Esophagus squamous epithelium (tissue), 5 donors: ENCODE measurements around the gene RPEL1. TPM values are rescaled to one million over a fixed set of nuclear protein-coding genes. Genes with fewer than 3 reads are reported as not detected.

ENCODE experiments used
- DNase-seq: peaks from one replicate; lab custom pipeline; 2025; lab: John Stamatoyannopoulos, UW
- H3K27ac ChIP-seq, 4 donors: fragments of 200-600 bp; sonication (generic); one replicate each; pipeline ENCODE4 v1.5.1; 2016 to 2019; ENCODE audit warnings: mild to moderate bottlenecking in 1 of 4
- H3K27me3 ChIP-seq, 4 donors: fragments of 200-600 bp; sonication (generic); 1 replicate in 3 of 4; 2 replicates in 1 of 4; pipeline versions ENCODE4 v1.5.1 to v1.6.0; 2017 to 2021; ENCODE audit warnings: antibody characterized with exemption in 1 of 4
- H3K36me3 ChIP-seq, 3 donors: fragments of 200-600 bp; sonication (generic); one replicate each; pipeline ENCODE4 v1.5.1; 2016 to 2019
- H3K4me1 ChIP-seq, 3 donors: fragments of 200-600 bp; sonication (generic); one replicate each; pipeline ENCODE4 v1.5.1; 2017 to 2019
- H3K4me3 ChIP-seq, 4 donors: fragments of 200-600 bp; sonication (generic); 1 replicate in 3 of 4; 2 replicates in 1 of 4; pipeline ENCODE4 v1.5.1; 2016 to 2019; ENCODE audit warnings: mild to moderate bottlenecking in 2 of 4, moderate library complexity in 1 of 4
- H3K9me3 ChIP-seq, 3 donors: fragments of 200-600 bp; sonication (generic); one replicate each; pipeline ENCODE4 v1.5.1; 2016 to 2019
- CTCF ChIP-seq, 6 experiments: fragments of 450-650 bp in 4 of 6; fragments of 200-600 bp in 2 of 6; sonication (generic) in 2 of 6; IDR thresholded peaks; one replicate each; pipeline ENCODE4 v1.5.1; 2016 to 2019; ENCODE audit warnings: antibody characterized with exemption in 6 of 6, mild to moderate bottlenecking in 4 of 6, moderate library complexity in 4 of 6
- POLR2A ChIP-seq, 4 donors: fragments of 450-650 bp; IDR thresholded peaks; one replicate each; pipeline ENCODE4 v1.6.1; 2017; ENCODE audit warnings: antibody characterized with exemption in 4 of 4, mild to moderate bottlenecking in 4 of 4, moderate library complexity in 3 of 4
- WGBS, 2 donors: methylation state at CpG; one replicate each; pipeline ENCODE4 v1.1.5; 2018; 5-methylcytosine and 5-hydroxymethylcytosine counted together
- intact Hi-C: fragments of 100-400 bp; cut with DNase I; formaldehyde crosslinking; loops from one replicate; pipeline ENCODE4 v1.15.0; 2022
- total RNA-seq, 4 donors: library from RNA; depleted of rRNA; stranded (reverse); fragments of >200 nt; gene quantifications; one replicate each; pipeline ENCODE4 v1.1.0, GENCODE V29; 2016
- donor health status: DM: yes; HTN: yes; CAD: no.

RPEL1 gene
- total RNA-seq, 4 donors from 2014 or later: not detected

GRCh38 chr10:103276251-103276895 is 30.7 kb downstream of the RPEL1 start:
- TF ChIP-seq POLR2A (IDR thresholded peaks at IDR 0.05): no peak
- TF ChIP-seq CTCF (IDR thresholded peaks at IDR 0.05): no peak
- no peak overlapping the region for H3K27ac ChIP-seq
- DNase-seq: no peak
- peak overlapping the region in 2 of 4 donors; percentile 35 to 51 for H3K4me3 ChIP-seq
- intact Hi-C loops: no loop called here
- H3K9me3 ChIP-seq: no peaks in the 10 kb centered on the region
- no peaks in the 10 kb centered on the region for H3K36me3 ChIP-seq
- 20 to 22% methylated on average over 11 to 14 of the region's 21 CpGs for WGBS, 2 donors
- peaks cover 15 to 72% (median 19%) of the 10 kb centered on the region in 4 donors for H3K27me3 ChIP-seq
- peaks cover 13 to 37% (median 16%) of the 10 kb centered on the region in 3 donors for H3K4me1 ChIP-seq

- Histone ChIP-seq H3K27ac (no peak within 1 kb of the TSS), H3K27me3 (peaks cover 15 to 79% (median 19%) of the 10 kb centered on the region in 4 donors), H3K4me1 (peaks cover 13 to 37% (median 16%) of the 10 kb centered on the region in 3 donors), H3K36me3 (no peaks in the 10 kb centered on the region), H3K4me3 (peak within 1 kb of the TSS; percentile 7 to 51 (median 24)), H3K9me3 (no peaks in the 10 kb centered on the region)
- TF ChIP-seq CTCF (IDR thresholded peaks at IDR 0.05) (no peak), POLR2A (IDR thresholded peaks at IDR 0.05) (no peak)
- no peak for DNase-seq
- WGBS, 2 donors: 0% methylated on average over 18 of the region's 105 CpGs; no CpG with 5 or more reads in 1 of the 2 donors
- intact Hi-C loops: no loop called here
These were observed 31.4 kb downstream of the RPEL1 start, which contains the start of gene INA for GRCh38 chr10:103276896-103277712. INA (plus strand) TSS chr10:103277138; CDS start chr10:103277212, 74 bp downstream.

- intact Hi-C loops: no loop called here
- Histone ChIP-seq H3K9me3 (no peaks in the 10 kb centered on the region), H3K36me3 (no peaks in the 10 kb centered on the region), H3K27ac (no peak overlapping the region), H3K4me3 (peak overlapping the region in 3 of 4 donors; percentile 14 to 51 (median 35)), H3K4me1 (peaks cover 13 to 34% (median 16%) of the 10 kb centered on the region in 3 donors), H3K27me3 (peaks cover 15 to 85% (median 19%) of the 10 kb centered on the region in 4 donors)
- DNase-seq: no peak
- 21 to 28% methylated on average over 14 to 25 of the region's 76 CpGs for WGBS, 2 donors
- TF ChIP-seq CTCF (IDR thresholded peaks at IDR 0.05) (no peak), POLR2A (IDR thresholded peaks at IDR 0.05) (no peak)
These were observed 32.2 kb downstream of the RPEL1 start for GRCh38 chr10:103277713-103278536.

GRCh38 chr10:103278537-103278823 is 32.8 kb downstream of the RPEL1 start:
- 33 to 44% methylated on average over 4 to 11 of the region's 12 CpGs for whole genome bisulfite sequencing, 2 donors
- H3K36me3 ChIP-seq: no peaks in the 10 kb centered on the region
- H3K9me3 ChIP-seq: no peaks in the 10 kb centered on the region
- no peak for TF ChIP-seq CTCF (IDR thresholded peaks at IDR 0.05)
- no peak for TF ChIP-seq POLR2A (IDR thresholded peaks at IDR 0.05)
- no peak overlapping the region for H3K4me3 ChIP-seq
- no peak overlapping the region for H3K27ac ChIP-seq
- no peak for DNase-seq
- H3K4me1 ChIP-seq: peaks cover 8 to 28% (median 16%) of the 10 kb centered on the region in 3 donors
- peaks cover 15 to 89% (median 19%) of the 10 kb centered on the region in 4 donors for H3K27me3 ChIP-seq
- intact Hi-C loops: no loop called here
